ENCODE results near the gene SATB1.

Gene SATB1

GRCh38 chr3:18431266-18431665 lies 6.1 kb upstream of the SATB1 start:
- FAIRE-seq (no peak), DNase-seq (ENCODE audit: low spot score) (no peak)

- FAIRE-seq = no peak
- DNase-seq (ENCODE audit: low spot score) = no peak
These were observed 4.0 kb upstream of the SATB1 start for GRCh38 chr3:18428991-18429745.

- no peak for DNase-seq (ENCODE audit: low spot score)
- FAIRE-seq = no peak
These were observed 2.9 kb upstream of the SATB1 start for GRCh38 chr3:18428036-18428435.

- DNase-seq (ENCODE audit: low spot score) (no peak), FAIRE-seq (no peak)
These were observed 1.6 kb upstream of the SATB1 start for GRCh38 chr3:18426597-18427193.

GRCh38 chr3:18425641-18426257 lies 610 bp upstream of the SATB1 start:
- no peak for FAIRE-seq
- no peak for DNase-seq (ENCODE audit: low spot score)

- FAIRE-seq (no peak), DNase-seq (ENCODE audit: low spot score) (no peak)
These were observed 868 bp downstream of the SATB1 start for GRCh38 chr3:18424213-18424728.

GRCh38 chr3:18423401-18424212 lies 1.5 kb downstream of the SATB1 start:
- FAIRE-seq = no peak
- no peak for DNase-seq (ENCODE audit: low spot score)

- no peak for FAIRE-seq
- no peak for DNase-seq (ENCODE audit: low spot score)
These were observed 2.2 kb downstream of the SATB1 start for GRCh38 chr3:18422972-18423371.

GRCh38 chr3:18420555-18420954 lies 4.6 kb downstream of the SATB1 start:
- DNase-seq (ENCODE audit: low spot score) (no peak), FAIRE-seq (no peak)

GRCh38 chr3:18419232-18419631 lies 5.9 kb downstream of the SATB1 start:
- no peak for FAIRE-seq
- no peak for DNase-seq (ENCODE audit: low spot score)

- FAIRE-seq (no peak), DNase-seq (ENCODE audit: low spot score) (no peak)
These were observed 7.1 kb downstream of the SATB1 start for GRCh38 chr3:18417904-18418572.

GRCh38 chr3:18416332-18416731 lies 8.8 kb downstream of the SATB1 start:
- FAIRE-seq (no peak), DNase-seq (ENCODE audit: low spot score) (no peak)

GRCh38 chr3:18415839-18416238 lies 9.3 kb downstream of the SATB1 start:
- FAIRE-seq = no peak
- no peak for DNase-seq (ENCODE audit: low spot score)

- DNase-seq (ENCODE audit: low spot score) (no peak), FAIRE-seq (no peak)
These were observed 10.0 kb downstream of the SATB1 start for GRCh38 chr3:18415167-18415566.

- DNase-seq (ENCODE audit: low spot score) = no peak
- no peak for FAIRE-seq
These were observed 12.5 kb downstream of the SATB1 start for GRCh38 chr3:18412684-18413083.

- FAIRE-seq (no peak), DNase-seq (ENCODE audit: low spot score) (no peak)
These were observed 13.6 kb downstream of the SATB1 start for GRCh38 chr3:18411541-18411940.

GRCh38 chr3:18410205-18410604 lies 14.9 kb downstream of the SATB1 start:
- FAIRE-seq = no peak

GRCh38 chr3:18409266-18409665 lies 15.9 kb downstream of the SATB1 start:
- DNase-seq (ENCODE audit: low spot score) (no peak), FAIRE-seq (no peak)

More at GRCh38 chr3:18410205-18410604, 14.9 kb downstream of the SATB1 start:
- no peak for DNase-seq (ENCODE audit: low spot score)

GRCh38 chr3:18405141-18405540 lies 20.0 kb downstream of the SATB1 start:
- FAIRE-seq = no peak
- DNase-seq (ENCODE audit: low spot score) = no peak

- FAIRE-seq (no peak), DNase-seq (ENCODE audit: low spot score) (no peak)
These were observed 22.1 kb downstream of the SATB1 start for GRCh38 chr3:18403061-18403460.

GRCh38 chr3:18402239-18402799 lies 22.8 kb downstream of the SATB1 start:
- FAIRE-seq (no peak), DNase-seq (ENCODE audit: low spot score) (no peak)
